ENCODE measurements around the gene ZNF526. TPM values are rescaled to one million over a fixed set of nuclear protein-coding genes. Genes with fewer than 3 reads are reported as not detected.

Gene ZNF526
- total and polyA plus RNA-seq, 7 donors: 2.2 to 6.8 (median 3.9) TPM

DNA sequence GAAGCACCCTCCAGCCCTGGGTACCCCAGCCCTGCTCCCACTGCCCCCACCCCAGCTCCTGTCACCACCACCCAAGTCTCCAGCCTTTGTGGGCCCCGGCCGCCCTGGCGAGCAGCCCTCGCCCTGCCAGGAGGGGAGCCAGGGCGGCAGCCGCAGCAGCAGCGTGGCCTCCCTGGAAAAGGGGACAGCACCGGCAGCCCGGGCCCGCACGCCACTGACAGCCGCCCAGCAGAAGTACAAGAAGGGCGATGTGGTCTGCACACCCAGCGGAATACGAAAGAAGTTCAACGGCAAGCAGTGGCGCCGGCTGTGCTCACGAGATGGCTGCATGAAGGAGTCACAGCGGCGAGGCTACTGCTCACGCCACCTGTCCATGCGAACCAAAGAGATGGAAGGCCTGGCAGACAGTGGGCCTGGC, 52.9 kb downstream of the ZNF526 start:
- Histone ChIP-seq H3K36me3 (peaks cover 16 to 34% (median 21%) of the 10 kb centered on the region in 4 donors), H3K4me1 (peaks cover 0 to 60% (median 52%) of the 10 kb centered on the region in 4 donors), H3K27me3 (no peaks in the 10 kb centered on the region), H3K9me3 (no peaks in the 10 kb centered on the region), H3K27ac (peak overlapping the region in 1 of 4 donors; percentile 8), H3K4me3 (no peak overlapping the region)
- TF ChIP-seq EP300 (IDR thresholded peaks at IDR 0.05): no peak
- no peak for TF ChIP-seq POLR2A (IDR thresholded peaks at IDR 0.05)
- no peak for TF ChIP-seq POLR2AphosphoS5 (IDR thresholded peaks at IDR 0.05)
- TF ChIP-seq, protein P1, sequence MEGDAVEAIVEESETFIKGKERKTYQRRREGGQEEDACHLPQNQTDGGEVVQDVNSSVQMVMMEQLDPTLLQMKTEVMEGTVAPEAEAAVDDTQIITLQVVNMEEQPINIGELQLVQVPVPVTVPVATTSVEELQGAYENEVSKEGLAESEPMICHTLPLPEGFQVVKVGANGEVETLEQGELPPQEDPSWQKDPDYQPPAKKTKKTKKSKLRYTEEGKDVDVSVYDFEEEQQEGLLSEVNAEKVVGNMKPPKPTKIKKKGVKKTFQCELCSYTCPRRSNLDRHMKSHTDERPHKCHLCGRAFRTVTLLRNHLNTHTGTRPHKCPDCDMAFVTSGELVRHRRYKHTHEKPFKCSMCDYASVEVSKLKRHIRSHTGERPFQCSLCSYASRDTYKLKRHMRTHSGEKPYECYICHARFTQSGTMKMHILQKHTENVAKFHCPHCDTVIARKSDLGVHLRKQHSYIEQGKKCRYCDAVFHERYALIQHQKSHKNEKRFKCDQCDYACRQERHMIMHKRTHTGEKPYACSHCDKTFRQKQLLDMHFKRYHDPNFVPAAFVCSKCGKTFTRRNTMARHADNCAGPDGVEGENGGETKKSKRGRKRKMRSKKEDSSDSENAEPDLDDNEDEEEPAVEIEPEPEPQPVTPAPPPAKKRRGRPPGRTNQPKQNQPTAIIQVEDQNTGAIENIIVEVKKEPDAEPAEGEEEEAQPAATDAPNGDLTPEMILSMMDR (IDR thresholded peaks at IDR 0.05): no peak
- intact Hi-C loops (cut with DNase I): no loop called here
- WGBS, 2 donors: 97% methylated on average over 23 of the region's 23 CpGs
- peak; percentile 60 for DNase-seq

GRCh38 chr19:42273407-42274064, 53.4 kb downstream of the ZNF526 start:
- H3K9me3 ChIP-seq: no peaks in the 10 kb centered on the region
- H3K36me3 ChIP-seq: peaks cover 16 to 34% (median 21%) of the 10 kb centered on the region in 4 donors
- peaks cover 0 to 65% (median 57%) of the 10 kb centered on the region in 4 donors for H3K4me1 ChIP-seq
- DNase-seq: peak; percentile 64
- H3K27me3 ChIP-seq: no peaks in the 10 kb centered on the region
- peak overlapping the region in 1 of 4 donors; percentile 99 for H3K27ac ChIP-seq
- H3K4me3 ChIP-seq: no peak overlapping the region
- WGBS, 2 donors: 96 to 97% methylated on average over 43 of the region's 43 CpGs
- intact Hi-C loops (cut with DNase I): no loop called here
- no peak for TF ChIP-seq POLR2AphosphoS5 (IDR thresholded peaks at IDR 0.05)
- no peak for TF ChIP-seq POLR2A (IDR thresholded peaks at IDR 0.05)
- TF ChIP-seq, protein P1 (IDR thresholded peaks at IDR 0.05): no peak
- TF ChIP-seq EP300 (IDR thresholded peaks at IDR 0.05): no peak

DNA sequence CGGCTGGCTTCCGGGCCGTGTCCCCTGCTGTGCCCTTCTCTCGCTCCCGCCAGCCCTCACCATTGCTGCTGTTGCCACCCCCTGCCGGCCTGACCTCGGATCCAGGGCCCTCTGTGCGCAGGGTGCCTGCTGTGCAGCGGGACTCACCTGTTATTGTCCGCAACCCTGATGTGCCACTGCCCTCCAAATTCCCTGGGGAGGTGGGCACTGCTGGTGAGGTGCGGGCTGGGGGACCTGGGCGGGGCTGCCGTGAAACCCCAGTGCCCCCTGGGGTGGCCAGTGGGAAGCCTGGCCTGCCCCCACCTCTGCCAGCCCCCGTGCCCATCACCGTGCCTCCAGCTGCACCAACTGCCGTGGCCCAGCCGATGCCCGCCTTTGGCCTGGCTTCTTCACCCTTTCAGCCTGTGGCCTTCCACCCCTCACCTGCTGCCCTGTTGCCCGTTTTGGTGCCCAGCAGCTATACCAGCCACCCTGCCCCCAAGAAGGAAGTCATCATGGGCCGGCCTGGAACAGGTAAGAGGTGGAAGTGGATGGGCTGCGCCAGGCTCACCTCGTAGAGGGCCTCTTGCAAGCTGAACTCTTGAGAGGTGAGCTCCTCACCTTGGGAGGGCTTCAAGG, 54.1 kb downstream of the ZNF526 start:
- H3K36me3 ChIP-seq: peaks cover 16 to 34% (median 21%) of the 10 kb centered on the region in 4 donors
- H3K4me1 ChIP-seq: peaks cover 0 to 72% (median 63%) of the 10 kb centered on the region in 4 donors
- H3K27me3 ChIP-seq: no peaks in the 10 kb centered on the region
- 95 to 96% methylated on average over 22 of the region's 22 CpGs for WGBS, 2 donors
- DNase-seq: peak; percentile 64
- intact Hi-C loops (cut with DNase I): no loop called here
- no peaks in the 10 kb centered on the region for H3K9me3 ChIP-seq
- H3K4me3 ChIP-seq: no peak overlapping the region
- TF ChIP-seq POLR2AphosphoS5 (IDR thresholded peaks at IDR 0.05) (no peak), EP300 (IDR thresholded peaks at IDR 0.05) (no peak), POLR2A (IDR thresholded peaks at IDR 0.05) (no peak)
- TF ChIP-seq, protein P1 (IDR thresholded peaks at IDR 0.05): no peak
- H3K27ac ChIP-seq: peak overlapping the region in 1 of 4 donors; percentile 99

DNA sequence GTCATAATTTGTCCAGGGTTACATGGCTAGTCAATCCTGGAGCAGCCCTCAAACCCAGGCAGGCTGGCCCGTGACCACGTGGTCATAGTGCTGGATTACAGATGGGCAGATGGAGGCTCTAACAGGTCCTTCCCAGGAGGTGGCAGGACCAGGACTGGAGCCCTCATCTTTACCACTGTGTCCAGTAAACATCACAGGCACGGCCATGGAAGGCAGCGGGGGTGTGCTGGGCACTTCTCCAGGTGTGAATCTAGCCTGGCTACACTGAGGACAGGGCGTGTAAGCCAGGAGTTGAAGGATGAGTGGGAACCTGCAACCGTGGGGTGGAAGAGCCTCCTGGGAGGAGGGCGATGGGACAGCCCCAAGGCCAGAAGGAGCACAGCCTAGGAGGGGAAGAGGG, 55.0 kb downstream of the ZNF526 start:
- Histone ChIP-seq H3K27ac (peak overlapping the region in 2 of 4 donors; percentile 5 to 99), H3K27me3 (no peaks in the 10 kb centered on the region), H3K4me3 (no peak overlapping the region), H3K4me1 (peaks cover 0 to 74% (median 64%) of the 10 kb centered on the region in 4 donors), H3K36me3 (peaks cover 16 to 34% (median 21%) of the 10 kb centered on the region in 4 donors), H3K9me3 (no peaks in the 10 kb centered on the region)
- WGBS, 2 donors: 63 to 81% methylated on average over 7 of the region's 7 CpGs
- intact Hi-C loops (cut with DNase I): no loop called here
- DNase-seq: no peak
- TF ChIP-seq POLR2A (IDR thresholded peaks at IDR 0.05) (no peak), POLR2AphosphoS5 (IDR thresholded peaks at IDR 0.05) (no peak), EP300 (IDR thresholded peaks at IDR 0.05) (no peak)
- TF ChIP-seq, protein P1 (IDR thresholded peaks at IDR 0.05): no peak
